Astrocyte of the spinal cord (primary cell): ENCODE measurements around the gene NECAB3.
"Not testable (repeated sequence)": the region's sequence is repeated elsewhere in the genome, so short reads cannot be mapped to it uniquely, and the experiment has no call there.

Experiments used
- DNase-seq: peaks from one replicate; pipeline ENCODE4 v3.0.0; 2011; ENCODE audit warnings: low read depth, low spot score
- H3K4me3 ChIP-seq: 2 replicates; pipeline ENCODE4 v1.5.1; 2011; ENCODE audit warnings: low read depth, mild to moderate bottlenecking, low read length, moderate library complexity
- CTCF ChIP-seq: IDR thresholded peaks from 2 replicates; pipeline ENCODE4 v1.5.1; 2012; ENCODE audit warnings: low read depth, mild to moderate bottlenecking, low read length, inconsistent platforms
- in situ Hi-C: cut with HindIII; loops from 2 replicates; pipeline ENCODE4 v1.10.0; 2017; ENCODE audit warnings: low sequenced_read_pairs

Gene NECAB3

GRCh38 chr20:33703498-33704137, 29.4 kb upstream of the NECAB3 start:
- TF ChIP-seq CTCF, result no peak
- no peak overlapping the region for H3K4me3 ChIP-seq
- in situ Hi-C loops, result no loop called here
- DNase-seq, result no peak

- in situ Hi-C loops, result no loop called here
- no peak overlapping the region for H3K4me3 ChIP-seq
- no peak for TF ChIP-seq CTCF
- DNase-seq, result no peak
Observed at GRCh38 chr20:33702861-33703260, 28.6 kb upstream of the NECAB3 start.

GRCh38 chr20:33701629-33702450, 27.6 kb upstream of the NECAB3 start:
- H3K4me3 ChIP-seq, result no peak overlapping the region
- DNase-seq, result no peak
- TF ChIP-seq CTCF, result no peak
- in situ Hi-C loops, result no loop called here

GRCh38 chr20:33700696-33701441, 26.6 kb upstream of the NECAB3 start:
- DNase-seq, H3K4me3 ChIP-seq, in situ Hi-C loops: not testable (repeated sequence)

- not testable (repeated sequence) for DNase-seq
Observed at GRCh38 chr20:33698966-33699365, 24.7 kb upstream of the NECAB3 start.

GRCh38 chr20:33697129-33697528, 22.9 kb upstream of the NECAB3 start:
- DNase-seq, result no peak
- in situ Hi-C loops, result no loop called here
- H3K4me3 ChIP-seq, result no peak overlapping the region
- no peak for TF ChIP-seq CTCF

More at GRCh38 chr20:33698966-33699365, 24.7 kb upstream of the NECAB3 start:
- in situ Hi-C loops, H3K4me3 ChIP-seq: not testable (repeated sequence)

- TF ChIP-seq CTCF, result no peak
- H3K4me3 ChIP-seq, result no peak overlapping the region
- in situ Hi-C loops, result no loop called here
- no peak for DNase-seq
Observed at GRCh38 chr20:33696448-33696847, 22.2 kb upstream of the NECAB3 start.
